HepG2 (cell line): ENCODE data around the gene COX7A2L. TPM values are rescaled to one million over a fixed set of nuclear protein-coding genes. Genes with fewer than 3 reads are reported as not detected.
A peak's percentile ranks its signal among the peaks of the same experiment; 100 is the strongest.

Experiments
- CENPT ChIP-seq: sonication (generic); formaldehyde crosslinking; IDR thresholded peaks from 2 replicates; pipeline ENCODE4 v1.8.0; 2022; ENCODE audit warnings: low read depth, mild to moderate bottlenecking, moderate library complexity, missing genetic modification reagents
- LCORL ChIP-seq, 2 experiments: fragments of 450-650 bp in 1 of 2; sonication (generic) in 1 of 2; formaldehyde crosslinking in 1 of 2; IDR thresholded peaks; 2 replicates each; pipeline versions ENCODE4 v1.5.0 to v1.6.1; 2017 to 2020; ENCODE audit warnings: antibody characterized with exemption in 1 of 2, missing genetic modification reagents in 1 of 2
- PTBP1 ChIP-seq: fragments of 200-400 bp; formaldehyde crosslinking; IDR thresholded peaks from 2 replicates; pipeline ENCODE4 v1.6.1; 2018; ENCODE audit warnings: low read length, low read depth; ENCODE audit not compliant: poor library complexity, severe bottlenecking
- RBM22 ChIP-seq: fragments of 200-400 bp; formaldehyde crosslinking; optimal IDR thresholded peaks from 2 replicates; pipeline ENCODE3; 2017; ENCODE audit warnings: mild to moderate bottlenecking, low read length, moderate library complexity
- REXO4 ChIP-seq: sonication (generic); formaldehyde crosslinking; IDR thresholded peaks from 2 replicates; pipeline ENCODE4 v1.8.0; 2022; ENCODE audit warnings: missing genetic modification reagents, mild to moderate bottlenecking, borderline replicate concordance
- TMF1 ChIP-seq: sonication (generic); formaldehyde crosslinking; IDR thresholded peaks from 2 replicates; pipeline ENCODE4 v1.8.1; 2022; ENCODE audit warnings: low read depth, missing genetic modification reagents
- ZNF83 ChIP-seq: sonication (generic); formaldehyde crosslinking; IDR thresholded peaks from 2 replicates; pipeline ENCODE4 v1.4.0; 2020; ENCODE audit warnings: missing genetic modification reagents, mild to moderate bottlenecking, borderline replicate concordance
- polyA plus RNA-seq, 8 experiments: library from polyadenylated mRNA; depleted of rRNA in 3 of 8; stranded (reverse) in 7 of 8; unstranded in 1 of 8; fragments of >200 nt; fragmentation: Illumina TruSeq in 4 of 8; extraction: Trizol in 4 of 8; gene quantifications; 2 replicates each; pipeline versions ENCODE4 v1.2.1 to v1.2.3, GENCODE V29; 2011 to 2016; ENCODE audit warnings: low read depth in 4 of 8, missing spikeins in 1 of 8, mixed read lengths in 1 of 8; ENCODE audit not compliant: insufficient read depth in 1 of 8
- total RNA-seq, 5 experiments: library from RNA; depleted of rRNA; stranded (reverse); fragments of >200 nt; fragmentation: Illumina TruSeq; extraction: Trizol; gene quantifications; 2 replicates each; pipeline ENCODE4 v1.2.3, GENCODE V29; 2016; ENCODE audit warnings: low read depth in 1 of 5
- TF ChIP-seq, protein P1 (sequence below), 2 experiments: IDR thresholded peaks; 2 replicates each; pipeline ENCODE4 v1.6.1; 2011 to 2012; ENCODE audit warnings: low read length in 2 of 2, borderline replicate concordance in 1 of 2, low read depth in 1 of 2, mild to moderate bottlenecking in 1 of 2, moderate library complexity in 1 of 2
- TF ChIP-seq, protein P2 (sequence below): sonication (generic); formaldehyde crosslinking; IDR thresholded peaks from 2 replicates; pipeline ENCODE4 v1.4.0; 2020; ENCODE audit warnings: missing genetic modification reagents
- TF ChIP-seq, protein P3 (sequence below): sonication (generic); formaldehyde crosslinking; IDR thresholded peaks from 2 replicates; pipeline ENCODE4 v1.9.0; 2021; ENCODE audit warnings: missing genetic modification reagents, mild to moderate bottlenecking, borderline replicate concordance
- TF ChIP-seq, protein P4 (sequence below): sonication (generic); formaldehyde crosslinking; IDR thresholded peaks from 2 replicates; pipeline ENCODE4 v1.4.0; 2020; ENCODE audit warnings: mild to moderate bottlenecking, missing genetic modification reagents
- TF ChIP-seq, protein P5 (sequence below), 2 experiments: sonication (generic) in 1 of 2; formaldehyde crosslinking in 1 of 2; IDR thresholded peaks; 2 replicates each; pipeline versions ENCODE4 v1.5.1 to v1.6.1; 2011 to 2020; ENCODE audit warnings: borderline replicate concordance in 1 of 2, low read depth in 1 of 2, low read length in 1 of 2, mild to moderate bottlenecking in 1 of 2, missing genetic modification reagents in 1 of 2, moderate library complexity in 1 of 2

COX7A2L gene
- total and polyA plus RNA-seq, 2 of the 13 experiments (the other 11 are each of a cell fraction or from before 2014, with no cell fraction given) = 155 to 201 TPM

DNA sequence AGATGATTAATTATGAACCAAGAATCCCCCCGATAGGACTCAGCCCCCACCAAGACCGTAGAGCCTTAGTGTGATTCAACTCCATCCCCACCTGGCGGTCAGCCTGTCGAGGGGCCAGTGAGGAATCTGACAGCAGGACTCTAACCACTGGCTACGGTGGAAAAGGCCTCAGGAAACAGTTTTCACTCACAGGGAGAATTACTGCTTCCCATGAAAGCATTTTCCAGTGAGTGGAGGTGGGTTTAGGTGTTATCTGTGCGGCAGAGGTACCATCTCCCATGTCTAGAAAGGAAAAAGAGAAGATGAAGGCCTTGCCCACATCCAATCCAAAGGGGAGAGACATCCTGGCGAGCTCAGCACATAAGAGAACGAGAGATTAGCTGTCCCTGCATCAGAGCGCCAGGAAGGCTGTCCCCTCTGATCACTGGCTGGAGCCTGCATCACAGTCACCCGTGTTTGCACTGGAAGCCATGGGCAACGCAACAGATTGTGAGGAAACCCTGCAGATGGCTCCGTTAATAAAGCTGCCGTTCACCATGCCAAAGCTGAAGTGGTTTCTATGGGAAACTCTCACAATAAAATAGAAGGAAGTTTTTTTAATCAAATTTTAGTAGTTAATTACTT is 22.3 kb downstream of the COX7A2L start (continued):
- TF ChIP-seq, protein P1, sequence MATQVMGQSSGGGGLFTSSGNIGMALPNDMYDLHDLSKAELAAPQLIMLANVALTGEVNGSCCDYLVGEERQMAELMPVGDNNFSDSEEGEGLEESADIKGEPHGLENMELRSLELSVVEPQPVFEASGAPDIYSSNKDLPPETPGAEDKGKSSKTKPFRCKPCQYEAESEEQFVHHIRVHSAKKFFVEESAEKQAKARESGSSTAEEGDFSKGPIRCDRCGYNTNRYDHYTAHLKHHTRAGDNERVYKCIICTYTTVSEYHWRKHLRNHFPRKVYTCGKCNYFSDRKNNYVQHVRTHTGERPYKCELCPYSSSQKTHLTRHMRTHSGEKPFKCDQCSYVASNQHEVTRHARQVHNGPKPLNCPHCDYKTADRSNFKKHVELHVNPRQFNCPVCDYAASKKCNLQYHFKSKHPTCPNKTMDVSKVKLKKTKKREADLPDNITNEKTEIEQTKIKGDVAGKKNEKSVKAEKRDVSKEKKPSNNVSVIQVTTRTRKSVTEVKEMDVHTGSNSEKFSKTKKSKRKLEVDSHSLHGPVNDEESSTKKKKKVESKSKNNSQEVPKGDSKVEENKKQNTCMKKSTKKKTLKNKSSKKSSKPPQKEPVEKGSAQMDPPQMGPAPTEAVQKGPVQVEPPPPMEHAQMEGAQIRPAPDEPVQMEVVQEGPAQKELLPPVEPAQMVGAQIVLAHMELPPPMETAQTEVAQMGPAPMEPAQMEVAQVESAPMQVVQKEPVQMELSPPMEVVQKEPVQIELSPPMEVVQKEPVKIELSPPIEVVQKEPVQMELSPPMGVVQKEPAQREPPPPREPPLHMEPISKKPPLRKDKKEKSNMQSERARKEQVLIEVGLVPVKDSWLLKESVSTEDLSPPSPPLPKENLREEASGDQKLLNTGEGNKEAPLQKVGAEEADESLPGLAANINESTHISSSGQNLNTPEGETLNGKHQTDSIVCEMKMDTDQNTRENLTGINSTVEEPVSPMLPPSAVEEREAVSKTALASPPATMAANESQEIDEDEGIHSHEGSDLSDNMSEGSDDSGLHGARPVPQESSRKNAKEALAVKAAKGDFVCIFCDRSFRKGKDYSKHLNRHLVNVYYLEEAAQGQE (IDR thresholded peaks at IDR 0.05; ENCODE audit: borderline replicate concordance in 1 of 2, low read depth in 1 of 2, low read length in 2 of 2) = no peak
- TF ChIP-seq TMF1 (CRISPR knock-in tag) (no peak), RBM22 (peak; percentile 97), REXO4 (CRISPR knock-in tag) (no peak), ZNF83 (CRISPR knock-in tag) (no peak), PTBP1 (no peak), LCORL (IDR thresholded peaks at IDR 0.05) (no peak), LCORL (CRISPR knock-in tag; IDR thresholded peaks at IDR 0.05) (no peak), CENPT (no peak)
- TF ChIP-seq, protein P2, sequence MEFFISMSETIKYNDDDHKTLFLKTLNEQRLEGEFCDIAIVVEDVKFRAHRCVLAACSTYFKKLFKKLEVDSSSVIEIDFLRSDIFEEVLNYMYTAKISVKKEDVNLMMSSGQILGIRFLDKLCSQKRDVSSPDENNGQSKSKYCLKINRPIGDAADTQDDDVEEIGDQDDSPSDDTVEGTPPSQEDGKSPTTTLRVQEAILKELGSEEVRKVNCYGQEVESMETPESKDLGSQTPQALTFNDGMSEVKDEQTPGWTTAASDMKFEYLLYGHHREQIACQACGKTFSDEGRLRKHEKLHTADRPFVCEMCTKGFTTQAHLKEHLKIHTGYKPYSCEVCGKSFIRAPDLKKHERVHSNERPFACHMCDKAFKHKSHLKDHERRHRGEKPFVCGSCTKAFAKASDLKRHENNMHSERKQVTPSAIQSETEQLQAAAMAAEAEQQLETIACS (CRISPR knock-in tag) = no peak
- TF ChIP-seq, protein P3, sequence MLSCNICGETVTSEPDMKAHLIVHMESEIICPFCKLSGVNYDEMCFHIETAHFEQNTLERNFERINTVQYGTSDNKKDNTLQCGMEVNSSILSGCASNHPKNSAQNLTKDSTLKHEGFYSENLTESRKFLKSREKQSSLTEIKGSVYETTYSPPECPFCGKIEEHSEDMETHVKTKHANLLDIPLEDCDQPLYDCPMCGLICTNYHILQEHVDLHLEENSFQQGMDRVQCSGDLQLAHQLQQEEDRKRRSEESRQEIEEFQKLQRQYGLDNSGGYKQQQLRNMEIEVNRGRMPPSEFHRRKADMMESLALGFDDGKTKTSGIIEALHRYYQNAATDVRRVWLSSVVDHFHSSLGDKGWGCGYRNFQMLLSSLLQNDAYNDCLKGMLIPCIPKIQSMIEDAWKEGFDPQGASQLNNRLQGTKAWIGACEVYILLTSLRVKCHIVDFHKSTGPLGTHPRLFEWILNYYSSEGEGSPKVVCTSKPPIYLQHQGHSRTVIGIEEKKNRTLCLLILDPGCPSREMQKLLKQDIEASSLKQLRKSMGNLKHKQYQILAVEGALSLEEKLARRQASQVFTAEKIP (CRISPR knock-in tag) = no peak
- TF ChIP-seq, protein P4, sequence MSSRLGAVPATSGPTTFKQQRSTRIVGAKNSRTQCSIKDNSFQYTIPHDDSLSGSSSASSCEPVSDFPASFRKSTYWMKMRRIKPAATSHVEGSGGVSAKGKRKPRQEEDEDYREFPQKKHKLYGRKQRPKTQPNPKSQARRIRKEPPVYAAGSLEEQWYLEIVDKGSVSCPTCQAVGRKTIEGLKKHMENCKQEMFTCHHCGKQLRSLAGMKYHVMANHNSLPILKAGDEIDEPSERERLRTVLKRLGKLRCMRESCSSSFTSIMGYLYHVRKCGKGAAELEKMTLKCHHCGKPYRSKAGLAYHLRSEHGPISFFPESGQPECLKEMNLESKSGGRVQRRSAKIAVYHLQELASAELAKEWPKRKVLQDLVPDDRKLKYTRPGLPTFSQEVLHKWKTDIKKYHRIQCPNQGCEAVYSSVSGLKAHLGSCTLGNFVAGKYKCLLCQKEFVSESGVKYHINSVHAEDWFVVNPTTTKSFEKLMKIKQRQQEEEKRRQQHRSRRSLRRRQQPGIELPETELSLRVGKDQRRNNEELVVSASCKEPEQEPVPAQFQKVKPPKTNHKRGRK (CRISPR knock-in tag) = no peak
- TF ChIP-seq, protein P5, sequence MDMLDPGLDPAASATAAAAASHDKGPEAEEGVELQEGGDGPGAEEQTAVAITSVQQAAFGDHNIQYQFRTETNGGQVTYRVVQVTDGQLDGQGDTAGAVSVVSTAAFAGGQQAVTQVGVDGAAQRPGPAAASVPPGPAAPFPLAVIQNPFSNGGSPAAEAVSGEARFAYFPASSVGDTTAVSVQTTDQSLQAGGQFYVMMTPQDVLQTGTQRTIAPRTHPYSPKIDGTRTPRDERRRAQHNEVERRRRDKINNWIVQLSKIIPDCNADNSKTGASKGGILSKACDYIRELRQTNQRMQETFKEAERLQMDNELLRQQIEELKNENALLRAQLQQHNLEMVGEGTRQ (IDR thresholded peaks at IDR 0.05; ENCODE audit: low read depth, low read length) = no peak
- TF ChIP-seq, protein P5 (CRISPR knock-in tag; IDR thresholded peaks at IDR 0.05; ENCODE audit: borderline replicate concordance) = no peak
